HepG2 (cell line): ENCODE measurements around the gene TBC1D12. TPM values are rescaled to one million over a fixed set of nuclear protein-coding genes. Genes with fewer than 3 reads are reported as not detected.
A peak's percentile ranks its signal among the peaks of the same experiment; 100 is the strongest.
"Not testable (repeated sequence)": the region's sequence is repeated elsewhere in the genome, so short reads cannot be mapped to it uniquely, and the experiment has no call there.

ENCODE experiments used
- ATAC-seq: fragments of 200-7000 bp; cut with Tn5 transposase; 3 replicates; pipeline ENCODE4 v1.9.1; 2020; ENCODE audit warnings: mild to moderate bottlenecking, moderate library complexity
- BruUV-seq: library from RNA; stranded (reverse); fragments of 400-500 nt; replicated peaks from 2 replicates; lab custom pipeline; 2021; lab: Mats Ljungman, UMichigan
- CTCF ChIA-PET: fragments of 300-600 bp; formaldehyde crosslinking; extraction: SDS; loops from one replicate; lab custom pipeline; 2021; ENCODE audit warnings: low total read pairs, inconsistent platforms, low intra/inter-chr PET ratio; lab: Yijun Ruan, JAX
- POLR2A ChIA-PET: fragments of 350-600 bp; sonication (Branson Sonifier 250); formaldehyde crosslinking; loops from one replicate; lab custom pipeline; 2020; ENCODE audit warnings: antibody characterized with exemption, inconsistent platforms; lab: Yijun Ruan, JAX
- DNase-seq: peaks from one replicate; pipeline ENCODE4 v3.0.0-alpha.2; 2015; ENCODE audit warnings: low spot score
- FAIRE-seq: peaks from 3 replicates; lab custom pipeline; 2011; peaks lifted over from hg19 to GRCh38; lab: Jason Lieb, UNC
- H2AFZ ChIP-seq: one replicate; pipeline ENCODE4 v1.6.1; 2011; ENCODE audit warnings: low read length, inconsistent platforms
- H3K27ac ChIP-seq: fragments of 300-600 bp; 3 replicates; pipeline ENCODE4 v1.8.0; 2011; ENCODE audit warnings: mixed run types, mild to moderate bottlenecking, mixed read lengths, low read length, inconsistent platforms; ENCODE audit not compliant: insufficient read depth; ENCODE audit errors: extremely low read length
- H3K27me3 ChIP-seq, 2 experiments: fragments of 200-600 bp in 1 of 2; 2 replicates in 1 of 2; 3 replicates in 1 of 2; pipeline versions ENCODE4 v1.6.0 to v1.8.0; 2011; ENCODE audit warnings: low read length in 2 of 2, mild to moderate bottlenecking in 2 of 2, moderate library complexity in 2 of 2, inconsistent platforms in 1 of 2; ENCODE audit not compliant: insufficient read depth in 2 of 2, control insufficient read depth in 1 of 2
- H3K36me3 ChIP-seq, 2 experiments: fragments of 200-600 bp in 1 of 2; replicated peaks in 1 of 2; 2 replicates in 1 of 2; 3 replicates in 1 of 2; pipeline versions ENCODE4 v1.5.1 to v1.8.0; 2011; ENCODE audit warnings: low read length in 2 of 2, inconsistent platforms in 1 of 2; ENCODE audit not compliant: insufficient read depth in 2 of 2, control insufficient read depth in 1 of 2
- H3K4me1 ChIP-seq: 2 replicates; pipeline ENCODE4 v1.5.1; 2012; ENCODE audit warnings: low read length, inconsistent platforms; ENCODE audit not compliant: insufficient read depth
- H3K4me2 ChIP-seq: 2 replicates; pipeline ENCODE4 v1.6.0; 2011; ENCODE audit warnings: low read depth, low read length, inconsistent platforms
- H3K4me3 ChIP-seq, 3 experiments: fragments of 200-600 bp in 1 of 3; sonication (generic), shearing (Covaris generic) in 1 of 3; replicated peaks in 1 of 3; 2 replicates each; pipeline ENCODE4 v1.5.1; 2011 to 2016; ENCODE audit warnings: low read length in 3 of 3, inconsistent platforms in 2 of 3, low read depth in 2 of 3, mild to moderate bottlenecking in 2 of 3, control low read depth in 1 of 3, mixed read lengths in 1 of 3; ENCODE audit not compliant: insufficient read depth in 1 of 3
- H3K79me2 ChIP-seq: one replicate; pipeline ENCODE4 v1.6.1; 2011; ENCODE audit warnings: low read length, inconsistent platforms; ENCODE audit not compliant: insufficient read depth
- H3K9ac ChIP-seq: 2 replicates; pipeline ENCODE4 v1.6.0; 2011; ENCODE audit warnings: mild to moderate bottlenecking, low read depth, low read length, inconsistent platforms; ENCODE audit not compliant: insufficient read depth
- H3K9me3 ChIP-seq: 2 replicates; pipeline ENCODE4 v1.5.1; 2012; ENCODE audit warnings: mild to moderate bottlenecking, low read length
- H4K20me1 ChIP-seq: 2 replicates; pipeline ENCODE4 v1.6.0; 2011; ENCODE audit warnings: inconsistent platforms, mild to moderate bottlenecking, low read length, moderate library complexity; ENCODE audit not compliant: insufficient read depth
- GATAD1 ChIP-seq: IDR thresholded peaks from 2 replicates; pipeline ENCODE4 v1.6.1; 2016; ENCODE audit warnings: missing genetic modification reagents, missing compliant biosample characterization
- GMEB1 ChIP-seq: sonication (generic); formaldehyde crosslinking; IDR thresholded peaks from 2 replicates; pipeline ENCODE4 v1.5.1; 2020; ENCODE audit warnings: missing genetic modification reagents, mild to moderate bottlenecking, borderline replicate concordance
- KAT7 ChIP-seq: IDR thresholded peaks from 2 replicates; pipeline ENCODE4 v1.6.1; 2018; ENCODE audit warnings: borderline replicate concordance, missing compliant biosample characterization
- MED13 ChIP-seq: sonication (generic); formaldehyde crosslinking; IDR thresholded peaks from 2 replicates; pipeline ENCODE4 v1.5.0; 2020; ENCODE audit warnings: missing genetic modification reagents
- PLRG1 ChIP-seq: fragments of 450-650 bp; conservative IDR thresholded peaks from 2 replicates; pipeline ENCODE4 v1.6.1; 2016
- SMYD3 ChIP-seq: sonication (generic); formaldehyde crosslinking; IDR thresholded peaks from 2 replicates; pipeline ENCODE4 v1.8.1; 2023; ENCODE audit warnings: mild to moderate bottlenecking, missing genetic modification reagents
- TAF1 ChIP-seq: sonication (generic); formaldehyde crosslinking; IDR thresholded peaks from 2 replicates; pipeline ENCODE4 v1.4.0; 2020; ENCODE audit warnings: missing genetic modification reagents
- ZNF121 ChIP-seq: sonication (generic); formaldehyde crosslinking; IDR thresholded peaks from 2 replicates; pipeline ENCODE4 v1.5.0; 2020; ENCODE audit warnings: mild to moderate bottlenecking, missing genetic modification reagents
- ZNF639 ChIP-seq: conservative IDR thresholded peaks from 2 replicates; pipeline ENCODE4 v1.6.1; 2018; ENCODE audit warnings: missing genetic modification reagents
- ZNF777 ChIP-seq: sonication (generic); formaldehyde crosslinking; IDR thresholded peaks from 2 replicates; pipeline ENCODE4 v1.4.0; 2020; ENCODE audit warnings: missing genetic modification reagents
- WGBS: methylation state at CpG from one replicate; pipeline ENCODE4 v1.1.6; 2017; ENCODE audit warnings: low lambda C conversion rate; 5-methylcytosine and 5-hydroxymethylcytosine counted together
- in situ Hi-C: cut with HindIII; loops from 2 replicates; pipeline ENCODE4 v1.10.0; 2017; ENCODE audit warnings: low pct_unique_long_range_greater_than_20kb; ENCODE audit not compliant: extremely low pct_ligation_motif_present
- intact Hi-C: fragments of 100-400 bp; cut with micrococcal nuclease; formaldehyde crosslinking; loops from one replicate; pipeline ENCODE4 v1.10.0; 2022; ENCODE audit not compliant: unreplicated experiment
- polyA plus RNA-seq, 8 experiments: library from polyadenylated mRNA; depleted of rRNA in 3 of 8; stranded (reverse) in 7 of 8; unstranded in 1 of 8; fragments of >200 nt; fragmentation: Illumina TruSeq in 4 of 8; extraction: Trizol in 4 of 8; gene quantifications; 2 replicates each; pipeline versions ENCODE4 v1.2.1 to v1.2.3, GENCODE V29; 2011 to 2016; ENCODE audit warnings: low read depth in 4 of 8, missing spikeins in 1 of 8, mixed read lengths in 1 of 8; ENCODE audit not compliant: insufficient read depth in 1 of 8
- total RNA-seq, 5 experiments: library from RNA; depleted of rRNA; stranded (reverse); fragments of >200 nt; fragmentation: Illumina TruSeq; extraction: Trizol; gene quantifications; 2 replicates each; pipeline ENCODE4 v1.2.3, GENCODE V29; 2016; ENCODE audit warnings: low read depth in 1 of 5
- TF ChIP-seq, protein P1 (sequence below): IDR thresholded peaks from 2 replicates; pipeline ENCODE4 v1.6.1; 2016; ENCODE audit warnings: missing compliant biosample characterization, missing genetic modification reagents, borderline replicate concordance

The TBC1D12 gene
- total and polyA plus RNA-seq, 2 of the 13 experiments (the other 11 are each of a cell fraction or from before 2014, with no cell fraction given) = 5.7 to 6.2 TPM

DNA sequence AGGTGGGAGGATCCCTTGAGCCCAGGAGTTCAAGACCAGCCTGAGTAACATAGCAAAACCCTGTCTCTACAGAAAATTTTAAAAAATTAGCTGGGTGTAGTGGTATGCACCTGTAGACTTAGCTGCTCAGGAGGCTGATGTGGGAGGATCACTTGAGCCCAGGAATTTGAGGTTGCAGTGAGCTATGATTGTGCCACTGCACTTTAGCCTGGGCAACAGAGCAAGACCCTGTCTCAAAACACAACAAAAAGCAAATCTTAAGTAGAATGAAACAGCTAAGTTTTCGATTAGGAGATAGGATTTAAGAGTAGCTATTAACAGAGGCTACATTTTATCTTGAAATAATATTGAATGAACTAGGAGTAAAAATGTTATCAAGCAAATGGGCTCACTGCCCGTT is 139.9 kb downstream of the TBC1D12 start:
- H3K9me3 ChIP-seq, POLR2A ChIA-PET, ATAC-seq: not testable (repeated sequence)

DNA sequence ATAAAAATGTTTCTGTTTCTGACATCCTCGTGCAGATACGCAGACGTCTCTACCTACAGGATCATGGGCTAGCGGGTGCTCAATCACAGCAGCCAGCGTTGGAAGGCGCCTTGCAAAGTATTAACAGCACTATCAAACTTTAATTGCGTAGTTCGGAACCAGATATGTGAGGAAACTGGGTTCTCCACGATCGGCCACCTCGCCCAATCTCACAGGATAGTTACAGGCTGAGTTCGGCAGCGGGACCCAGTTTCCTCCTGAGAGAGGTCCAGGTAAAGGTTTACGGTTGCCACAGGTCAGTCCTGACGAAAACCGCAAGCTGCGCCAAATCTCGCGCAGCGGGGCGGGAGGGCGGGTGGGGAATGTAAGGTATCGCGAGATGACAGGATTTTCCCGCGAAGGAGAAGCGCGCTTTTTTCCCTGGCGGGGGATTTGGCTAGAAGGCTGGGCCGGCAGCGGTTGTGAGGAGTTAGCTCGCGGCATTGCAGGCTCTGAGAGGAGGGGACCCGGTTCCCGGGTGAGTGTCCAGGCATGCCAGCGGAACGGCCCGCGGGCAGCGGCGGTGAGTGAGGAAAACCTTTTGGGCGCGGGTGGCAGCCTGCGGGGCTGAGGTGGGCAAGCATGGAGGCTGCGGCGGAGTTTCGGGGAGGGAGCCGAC is 143.2 kb downstream of the TBC1D12 start, which contains the start of gene HELLS:
Gene HELLS, plus strand, starts transcription at position 398 of the 658 bp plus-strand sequence. Its CDS starts 134 bp downstream, at position 532.
- Histone ChIP-seq H3K27ac (peak within 1 kb of the TSS; percentile 89), H3K9me3 (no peaks in the 10 kb centered on the region), H3K79me2 (peaks cover 33% of the 10 kb centered on the region), H3K4me1 (peaks cover 31% of the 10 kb centered on the region), H3K27me3 (no peaks in the 10 kb centered on the region; a peak in 1 of 5 replicates), H4K20me1 (no peaks in the 10 kb centered on the region), H3K4me3 (peak within 1 kb of the TSS; percentile 90 to 99 (median 97)), H3K4me2 (peak within 1 kb of the TSS; percentile 93), H3K36me3 (no peaks in the 10 kb centered on the region; a peak in 1 of 5 replicates), H2AFZ (peak within 1 kb of the TSS; percentile 99), H3K9ac (peak within 1 kb of the TSS; percentile 92)
- CTCF ChIA-PET = no interaction called here
- FAIRE-seq = peak; percentile 23
- intact Hi-C loops (no loop called here), in situ Hi-C loops (no loop called here)
- POLR2A ChIA-PET = no interaction called here
- peak; percentile 81 for DNase-seq
- peak; percentile 91 for ATAC-seq
- BruUV-seq = no TSS peak
- WGBS = under 1% methylated on average over 46 of the region's 48 CpGs
- TF ChIP-seq PLRG1 (no peak), TAF1 (CRISPR knock-in tag) (peak; percentile 71), SMYD3 (CRISPR knock-in tag) (no peak), ZNF777 (CRISPR knock-in tag) (no peak), MED13 (peak; percentile 47; the same call in 1 of the 2 replicates), GATAD1 (CRISPR knock-in tag) (peak; percentile 86), ZNF639 (CRISPR knock-in tag) (0 out of 2 replicates have a peak, but pooled peaks have one; percentile 43), GMEB1 (CRISPR knock-in tag) (peak; percentile 41; the same call in 1 of the 2 replicates), KAT7 (CRISPR knock-in tag) (peak; percentile 82; the same call in 1 of the 2 replicates)
- TF ChIP-seq, protein P1, sequence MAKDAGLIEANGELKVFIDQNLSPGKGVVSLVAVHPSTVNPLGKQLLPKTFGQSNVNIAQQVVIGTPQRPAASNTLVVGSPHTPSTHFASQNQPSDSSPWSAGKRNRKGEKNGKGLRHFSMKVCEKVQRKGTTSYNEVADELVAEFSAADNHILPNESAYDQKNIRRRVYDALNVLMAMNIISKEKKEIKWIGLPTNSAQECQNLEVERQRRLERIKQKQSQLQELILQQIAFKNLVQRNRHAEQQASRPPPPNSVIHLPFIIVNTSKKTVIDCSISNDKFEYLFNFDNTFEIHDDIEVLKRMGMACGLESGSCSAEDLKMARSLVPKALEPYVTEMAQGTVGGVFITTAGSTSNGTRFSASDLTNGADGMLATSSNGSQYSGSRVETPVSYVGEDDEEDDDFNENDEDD (CRISPR knock-in tag) = peak; percentile 95

More for the DNA sequence above, 139.9 kb downstream of the TBC1D12 start:
- H3K4me2 ChIP-seq, H3K27me3 ChIP-seq, intact Hi-C loops, H4K20me1 ChIP-seq, FAIRE-seq, in situ Hi-C loops, DNase-seq, CTCF ChIA-PET, H3K36me3 ChIP-seq, H3K9ac ChIP-seq, H3K4me3 ChIP-seq, BruUV-seq, H2AFZ ChIP-seq, H3K27ac ChIP-seq: not testable (repeated sequence)
- peaks cover 11% of the 10 kb centered on the region for H3K4me1 ChIP-seq
- TF ChIP-seq ZNF121 (CRISPR knock-in tag) = peak; percentile 74
- WGBS = 51% methylated on average over 2 of the region's 2 CpGs
- H3K79me2 ChIP-seq = peaks cover 15% of the 10 kb centered on the region
